A549 (cell line): Measurements from ENCODE around the gene ACP5.

Experiments
- CHD4 ChIP-seq: fragments of 200-600 bp; sonication (generic); IDR thresholded peaks from 2 replicates; pipeline ENCODE4 v1.6.1; 2016; ENCODE audit warnings: antibody characterized with exemption, mild to moderate bottlenecking, borderline replicate concordance
- JUN ChIP-seq, 2 experiments: fragments of >200 bp; sonication (Bioruptor Twin); formaldehyde crosslinking; IDR thresholded peaks; 2 replicates in 1 of 2; 3 replicates in 1 of 2; pipeline ENCODE4 v1.6.1; 2016 to 2017
- NR3C1 ChIP-seq: fragments of >200 bp; sonication (Bioruptor Twin); formaldehyde crosslinking; IDR thresholded peaks from 3 replicates; pipeline ENCODE4 v1.6.1; 2017
- TF ChIP-seq, protein P1 (sequence below): fragments of >200 bp; sonication (Bioruptor Twin); formaldehyde crosslinking; IDR thresholded peaks from 3 replicates; pipeline ENCODE4 v1.5.1; 2016

GRCh38 chr19:11570039-11570462 is 7.4 kb downstream of the ACP5 start:
- TF ChIP-seq CHD4, result no peak
- TF ChIP-seq, protein P1, sequence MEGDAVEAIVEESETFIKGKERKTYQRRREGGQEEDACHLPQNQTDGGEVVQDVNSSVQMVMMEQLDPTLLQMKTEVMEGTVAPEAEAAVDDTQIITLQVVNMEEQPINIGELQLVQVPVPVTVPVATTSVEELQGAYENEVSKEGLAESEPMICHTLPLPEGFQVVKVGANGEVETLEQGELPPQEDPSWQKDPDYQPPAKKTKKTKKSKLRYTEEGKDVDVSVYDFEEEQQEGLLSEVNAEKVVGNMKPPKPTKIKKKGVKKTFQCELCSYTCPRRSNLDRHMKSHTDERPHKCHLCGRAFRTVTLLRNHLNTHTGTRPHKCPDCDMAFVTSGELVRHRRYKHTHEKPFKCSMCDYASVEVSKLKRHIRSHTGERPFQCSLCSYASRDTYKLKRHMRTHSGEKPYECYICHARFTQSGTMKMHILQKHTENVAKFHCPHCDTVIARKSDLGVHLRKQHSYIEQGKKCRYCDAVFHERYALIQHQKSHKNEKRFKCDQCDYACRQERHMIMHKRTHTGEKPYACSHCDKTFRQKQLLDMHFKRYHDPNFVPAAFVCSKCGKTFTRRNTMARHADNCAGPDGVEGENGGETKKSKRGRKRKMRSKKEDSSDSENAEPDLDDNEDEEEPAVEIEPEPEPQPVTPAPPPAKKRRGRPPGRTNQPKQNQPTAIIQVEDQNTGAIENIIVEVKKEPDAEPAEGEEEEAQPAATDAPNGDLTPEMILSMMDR, result no peak
- no peak for TF ChIP-seq NR3C1
- TF ChIP-seq JUN (IDR thresholded peaks at IDR 0.05), result no peak
